Adrenal gland (tissue), 5 donors: ENCODE measurements around the gene MAD1L1.

Experiments used
- CTCF ChIP-seq, 6 experiments: fragments of 450-650 bp in 4 of 6; fragments of 200-600 bp in 2 of 6; sonication (generic) in 1 of 6; IDR thresholded peaks; 1 replicate in 5 of 6; 2 replicates in 1 of 6; pipeline versions ENCODE4 v1.5.1 to v1.8.0; 2016 to 2021; ENCODE audit warnings: antibody characterized with exemption in 6 of 6, mild to moderate bottlenecking in 2 of 6, moderate library complexity in 1 of 6
- POLR2A ChIP-seq, 2 donors: fragments of 450-650 bp; IDR thresholded peaks; one replicate each; pipeline ENCODE4 v1.6.1; 2017; ENCODE audit warnings: antibody characterized with exemption in 2 of 2, mild to moderate bottlenecking in 2 of 2, moderate library complexity in 1 of 2
- donor health status: DM: no; HTN: no; CAD: no.

DNA sequence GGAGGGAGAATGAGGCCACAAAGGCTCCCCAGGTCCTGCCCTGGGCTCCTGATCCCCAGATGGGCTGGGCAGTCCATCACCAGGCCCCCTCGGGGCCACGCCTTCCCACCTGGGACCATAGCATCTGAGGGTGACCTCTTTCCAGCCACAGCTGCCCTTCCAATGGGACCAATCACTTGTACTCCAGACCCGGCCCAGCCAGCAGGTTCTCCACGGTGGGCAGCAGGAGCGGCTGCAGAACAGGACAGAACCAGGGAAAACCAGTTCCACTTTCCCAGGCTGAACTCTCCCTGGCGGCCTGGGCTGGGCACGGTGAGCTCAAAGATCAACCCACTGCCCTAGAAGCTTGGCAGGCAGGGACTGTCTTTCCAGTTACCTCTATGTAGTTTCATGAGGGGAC lies 257.6 kb downstream of the MAD1L1 start:
- TF ChIP-seq CTCF (IDR thresholded peaks at IDR 0.05) (no peak), POLR2A (IDR thresholded peaks at IDR 0.05) (no peak)
